NCI-H748 treated with DMSO at 0.1 percent for 48 hours (cell line): ENCODE data around the gene ZNF669.

Source experiments
- DNase-seq: peaks from one replicate; lab custom pipeline; 2025; lab: John Stamatoyannopoulos, UW

The ZNF669 gene

GRCh38 chr1:247111259-247111699, 7.1 kb upstream of the ZNF669 start:
- DNase-seq: no peak

DNA sequence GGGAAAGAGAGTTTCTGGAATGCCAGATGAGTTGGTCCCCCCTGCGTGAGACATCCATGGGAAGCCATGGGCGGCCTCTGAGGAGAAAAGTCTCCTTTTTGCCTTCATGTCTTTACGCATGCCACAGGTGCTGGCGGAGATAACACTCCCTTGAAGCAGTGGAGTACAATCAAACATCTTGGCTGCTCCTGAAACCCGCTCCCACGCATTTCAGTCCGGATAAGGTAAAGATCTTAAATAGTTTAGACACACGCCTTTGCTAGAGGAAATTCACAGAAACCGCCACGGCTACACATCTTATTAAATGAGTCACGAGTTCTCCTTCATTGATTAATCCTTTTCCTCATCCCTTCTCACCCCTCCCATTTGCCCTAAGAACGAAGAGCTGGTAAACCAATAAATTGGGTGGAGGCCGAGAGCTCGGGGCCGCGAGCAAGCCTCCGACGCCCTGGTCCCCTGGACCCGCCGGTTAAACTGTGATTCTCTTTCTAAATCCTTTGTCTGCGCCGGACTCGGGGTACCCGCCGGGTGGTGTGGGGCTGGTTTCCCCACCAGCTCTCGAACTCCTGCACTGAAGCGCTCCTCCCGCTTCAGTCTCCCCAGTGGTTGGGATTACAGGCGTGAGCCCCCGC, 6.6 kb upstream of the ZNF669 start:
- no peak for DNase-seq

DNA sequence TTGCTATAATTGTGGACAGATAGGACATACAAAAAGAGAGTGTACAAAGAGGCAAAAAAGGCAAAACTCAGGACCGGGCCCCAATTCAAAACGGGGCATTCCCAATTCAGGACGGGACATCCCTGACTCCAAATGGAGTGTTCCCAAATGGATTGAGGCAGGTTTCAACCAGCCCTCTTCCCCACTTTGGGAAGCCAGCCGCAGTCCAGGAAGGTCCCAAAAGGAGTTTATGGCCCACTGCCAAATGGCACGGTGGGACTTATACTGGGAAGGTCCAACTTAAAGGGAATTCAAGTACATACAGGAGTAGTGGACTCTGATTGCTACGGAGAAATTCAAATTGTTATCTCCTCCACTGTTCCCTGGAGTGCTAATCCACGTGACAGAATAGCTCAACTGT, 3.5 kb upstream of the ZNF669 start:
- DNase-seq: no peak

GRCh38 chr1:247105966-247106365, 1.8 kb upstream of the ZNF669 start:
- DNase-seq: no peak

DNA sequence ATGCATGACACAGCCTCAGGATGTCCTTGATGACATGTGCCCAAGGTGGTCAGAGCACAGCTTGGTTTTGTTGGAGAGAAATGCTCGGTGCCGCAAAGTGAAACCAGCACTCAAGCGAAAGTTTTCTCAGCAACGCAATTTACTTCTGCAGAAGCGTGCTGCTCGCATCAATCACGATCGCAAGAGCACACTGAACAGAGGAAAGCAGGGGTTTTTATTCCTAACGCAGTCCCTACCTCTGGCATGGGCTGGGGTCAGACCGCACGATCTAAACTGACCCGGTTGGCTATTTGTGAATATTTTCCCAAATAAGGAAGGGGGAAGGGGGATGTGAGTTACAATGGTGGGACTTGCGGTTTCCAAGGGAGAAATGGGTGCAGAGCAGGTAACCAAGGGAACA, 809 bp upstream of the ZNF669 start:
- DNase-seq: no peak

DNA sequence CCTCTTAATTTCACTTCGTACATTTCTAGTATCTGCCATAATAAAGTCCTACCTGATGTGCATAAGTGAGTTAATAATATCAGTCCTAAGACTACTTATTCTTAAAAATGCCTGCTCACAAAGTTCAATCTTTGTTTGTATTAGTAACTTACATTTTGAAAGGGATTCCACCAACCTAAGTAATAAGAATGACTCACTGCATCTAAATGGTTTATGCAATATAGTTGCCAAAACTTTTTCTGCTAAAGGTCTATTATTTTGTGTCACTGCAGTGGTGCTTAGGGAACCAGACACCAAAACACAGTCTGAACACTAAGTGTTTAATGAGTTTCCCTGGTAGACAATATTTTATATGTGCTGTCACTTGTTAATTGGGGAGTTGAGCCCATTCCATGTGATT, 1.8 kb downstream of the ZNF669 start:
- no peak for DNase-seq

GRCh38 chr1:247100676-247101279, 3.4 kb downstream of the ZNF669 start:
- DNase-seq: no peak

GRCh38 chr1:247096958-247097357, 7.2 kb downstream of the ZNF669 start:
- no peak for DNase-seq

DNA sequence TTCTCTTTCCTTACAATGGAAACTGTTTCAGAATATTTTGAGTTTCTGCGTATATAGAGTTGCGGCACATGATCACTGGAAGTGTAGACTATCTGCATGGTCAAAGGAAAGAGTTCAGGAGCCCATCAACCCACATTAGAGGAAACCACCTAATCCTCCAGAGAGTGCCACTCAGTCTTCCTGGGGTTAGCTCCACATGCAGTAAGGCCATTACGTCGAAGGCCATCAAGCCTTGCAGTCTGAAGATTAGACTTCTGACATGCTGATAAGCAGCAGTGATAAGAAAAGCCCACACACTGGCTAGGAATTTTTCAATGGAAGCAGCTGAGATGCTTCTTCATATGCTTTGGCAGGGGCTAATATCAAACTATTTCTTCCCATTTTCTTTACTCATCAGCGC, 7.6 kb downstream of the ZNF669 start:
- DNase-seq: no peak

- DNase-seq: no peak
Measured at GRCh38 chr1:247096112-247096511, 8.0 kb downstream of the ZNF669 start.

DNA sequence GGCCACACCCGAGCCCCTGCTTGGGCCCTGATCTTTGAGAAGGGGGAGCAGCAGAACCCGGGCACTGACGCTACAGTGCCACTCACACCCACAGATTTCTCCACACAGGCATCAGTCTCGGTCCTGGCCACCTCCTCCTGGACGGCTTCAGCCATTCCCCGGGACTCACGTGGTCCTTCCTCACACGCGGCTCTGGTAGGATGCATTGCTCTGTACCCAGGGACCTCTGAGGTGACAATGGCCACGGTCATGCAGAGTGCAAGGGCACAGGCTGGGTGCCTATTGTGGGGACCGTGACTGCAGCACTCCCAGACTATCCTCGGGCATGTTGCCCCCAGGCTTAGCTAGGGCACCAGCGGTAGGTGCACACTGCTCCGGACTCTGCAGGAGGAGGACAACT, 13.7 kb downstream of the ZNF669 start:
- DNase-seq: no peak

DNA sequence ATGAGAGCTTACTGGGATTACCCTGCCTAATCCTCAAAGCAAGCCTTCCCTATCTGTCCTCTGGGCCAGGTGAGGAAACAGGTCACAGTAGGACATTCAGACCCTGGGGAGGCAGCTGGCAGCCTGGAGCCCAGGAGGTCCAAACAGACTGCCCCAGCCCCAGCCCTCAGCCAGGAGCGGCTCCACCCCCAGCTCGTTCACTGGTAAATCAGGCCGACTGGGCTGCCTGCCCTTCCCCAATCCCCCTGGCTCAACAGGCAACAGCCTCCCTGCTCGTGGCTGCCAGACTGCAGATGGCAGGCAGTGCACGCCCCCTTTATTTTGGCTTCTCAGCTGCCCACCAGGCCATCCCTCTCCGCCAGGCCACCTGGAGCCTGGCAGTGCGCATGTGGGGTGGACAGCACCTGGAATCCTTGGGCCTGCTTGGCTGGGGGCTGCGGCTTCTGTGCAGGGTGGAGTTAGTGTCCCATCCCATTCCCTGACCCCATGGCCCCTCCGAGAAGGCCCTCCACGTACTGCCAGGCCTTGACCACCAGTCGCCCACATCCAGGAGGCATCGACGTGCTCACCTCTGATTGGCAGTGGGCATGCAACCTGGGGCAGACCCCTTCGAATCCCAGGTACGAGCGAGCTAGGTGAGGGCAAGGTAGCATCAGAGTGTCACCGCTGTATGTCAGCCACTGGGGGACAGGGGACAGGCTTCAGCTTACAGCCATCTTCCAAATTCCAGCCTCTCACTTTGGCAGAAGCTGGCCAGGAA, 14.4 kb downstream of the ZNF669 start:
- no peak for DNase-seq

DNA sequence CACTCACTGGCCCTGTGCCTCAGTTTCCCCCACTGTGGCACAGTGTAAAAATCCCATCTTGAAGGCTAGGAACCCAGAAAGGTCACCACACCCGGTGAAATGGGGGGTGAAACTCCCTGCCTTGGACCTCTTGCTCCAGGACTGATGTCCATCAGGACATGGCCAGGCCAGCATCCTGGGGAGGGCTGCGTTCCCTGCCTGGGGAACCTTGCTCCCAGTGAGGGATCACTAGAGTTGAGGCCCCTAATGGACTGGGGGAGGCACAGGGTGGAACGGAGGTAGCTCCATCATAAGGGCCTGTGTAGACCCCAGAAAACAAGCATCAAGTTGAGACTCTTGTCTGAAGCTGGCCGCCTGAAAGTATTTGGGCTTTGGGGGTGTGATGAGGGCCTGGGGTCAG, 15.2 kb downstream of the ZNF669 start:
- no peak for DNase-seq

DNA sequence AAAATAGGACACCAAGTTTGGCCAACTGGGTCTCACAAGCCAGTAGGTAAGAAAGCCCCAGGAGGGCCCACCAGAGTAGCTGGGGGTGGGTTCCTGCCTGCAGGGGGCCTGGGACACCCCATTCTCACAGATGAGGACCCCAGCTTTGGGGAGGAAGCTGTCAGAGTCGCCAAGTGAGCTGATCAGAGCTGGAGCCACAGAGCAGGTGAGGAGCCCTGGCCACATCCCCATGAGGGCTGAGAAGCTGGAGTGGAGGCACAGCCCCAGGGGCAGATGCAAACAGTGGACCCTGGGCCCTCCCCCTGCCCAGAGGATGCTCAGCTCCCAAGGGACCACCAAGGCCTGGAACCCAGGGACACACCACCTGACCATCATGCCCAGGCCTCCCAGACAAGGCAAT, 16.9 kb downstream of the ZNF669 start:
- no peak for DNase-seq

DNA sequence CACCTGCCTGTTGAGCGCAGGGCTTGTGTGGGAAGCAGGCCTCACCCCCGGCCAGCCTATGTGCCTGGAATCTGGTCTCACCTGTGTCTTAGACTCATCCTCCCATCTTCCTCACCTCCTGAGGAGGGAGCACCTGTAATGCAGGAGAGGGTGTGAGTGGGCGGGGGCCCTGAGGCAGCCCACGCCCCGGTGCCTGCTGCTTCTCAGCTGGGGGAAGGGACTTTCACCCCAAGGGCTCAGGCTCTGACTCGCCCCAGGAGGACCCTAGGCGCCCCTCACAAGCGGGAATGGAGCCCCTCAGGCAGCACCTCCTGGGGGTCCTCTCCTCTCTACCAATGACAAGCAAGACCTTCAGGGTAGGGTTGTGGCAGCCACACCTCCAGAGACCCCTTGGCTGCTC, 18.8 kb downstream of the ZNF669 start:
- DNase-seq: no peak

DNA sequence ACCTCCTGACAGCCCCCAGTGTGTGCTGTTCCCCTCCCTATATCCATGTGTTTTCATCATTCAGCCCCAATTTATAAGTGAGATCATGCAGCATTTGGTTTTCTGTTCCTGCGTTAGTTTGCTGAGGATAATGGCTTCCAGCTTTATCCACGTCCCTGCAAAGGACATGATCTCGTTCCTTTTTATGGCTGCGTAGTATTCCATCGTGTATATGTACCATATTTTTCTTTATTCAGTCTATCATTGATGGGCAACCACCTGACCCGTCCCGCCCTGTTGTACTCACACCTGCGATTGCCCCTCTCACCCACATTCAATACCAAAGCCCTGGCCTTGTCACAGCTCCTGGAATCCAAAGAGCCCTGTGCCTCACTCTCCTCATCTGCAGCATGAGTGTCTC, 19.4 kb downstream of the ZNF669 start:
- DNase-seq: no peak

DNA sequence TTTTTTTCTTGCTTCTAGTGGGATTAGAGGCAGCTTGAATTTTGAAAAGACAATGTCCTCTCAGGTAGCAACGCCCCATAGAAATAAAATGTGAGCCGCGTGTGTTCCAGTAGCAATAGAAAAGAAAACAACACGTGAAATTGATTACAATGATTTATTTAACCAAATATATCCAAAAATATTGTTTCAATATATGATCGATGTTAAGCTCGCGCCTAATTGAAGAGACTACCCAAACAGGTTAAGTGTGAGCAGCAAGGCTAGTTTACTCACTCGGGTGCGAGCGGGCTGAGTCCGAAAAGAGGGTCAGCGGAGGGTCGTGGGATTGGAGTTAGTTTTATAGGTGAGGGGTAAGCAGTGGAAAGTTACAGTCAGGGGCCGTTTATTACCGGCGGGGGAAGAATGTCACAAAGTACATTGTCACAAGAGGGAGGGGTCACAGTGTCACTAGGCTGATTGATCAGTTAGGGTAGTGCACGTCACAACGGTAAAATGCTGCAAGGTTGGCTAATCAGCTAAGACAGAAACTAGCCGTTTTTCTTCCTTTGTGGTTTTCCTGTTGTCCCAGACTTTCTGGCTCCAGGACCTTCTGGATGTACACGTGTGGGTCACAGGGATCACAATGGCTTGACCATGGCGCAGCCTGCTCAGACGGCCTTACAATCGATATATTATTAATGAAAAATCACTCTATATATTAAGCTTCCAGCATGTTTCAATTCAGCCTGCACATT, 24.8 kb downstream of the ZNF669 start:
- no peak for DNase-seq

DNA sequence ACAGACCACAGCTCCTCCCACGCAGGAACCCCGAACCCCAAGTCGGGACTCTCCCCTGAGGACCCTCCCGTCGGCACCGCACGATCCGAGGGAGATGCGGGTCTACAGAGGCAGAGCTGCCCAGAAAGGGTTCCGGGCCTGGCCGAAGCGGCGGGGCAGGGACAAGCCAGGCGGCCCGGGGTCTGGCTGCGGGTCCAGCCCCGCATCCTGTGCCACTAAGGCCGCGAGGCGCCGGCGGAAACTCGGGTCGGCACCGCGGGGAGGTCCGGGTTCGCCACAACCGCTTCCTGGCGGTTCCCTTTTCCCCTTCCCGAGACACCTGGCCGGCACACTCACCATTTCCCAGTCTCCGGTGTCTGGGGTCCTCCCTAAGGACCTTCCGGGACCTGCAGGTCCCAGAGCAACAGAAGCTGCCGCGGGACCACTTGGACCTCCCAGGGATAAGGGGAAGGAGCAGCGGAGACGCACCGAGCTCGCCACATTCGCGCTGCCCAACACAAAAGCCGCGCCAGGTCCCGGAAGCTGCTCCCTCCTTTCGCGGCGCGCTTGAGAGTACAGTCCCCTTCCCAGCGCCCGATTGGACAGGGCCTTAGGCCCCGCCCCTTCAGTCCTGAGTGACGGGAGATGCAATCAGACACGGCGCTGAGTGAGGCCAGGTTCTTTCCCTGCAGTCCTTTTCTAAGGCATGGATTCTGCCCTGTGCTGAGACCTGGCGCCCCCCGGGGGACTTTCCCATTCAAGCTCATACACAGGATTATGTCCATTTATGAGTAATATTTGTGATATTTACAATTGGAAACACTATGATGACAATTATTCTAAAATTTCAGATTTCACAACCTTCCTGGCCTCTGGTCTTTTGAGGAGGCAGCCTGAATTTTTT, 25.7 kb downstream of the ZNF669 start, which contains the start of gene ZNF670:
Gene ZNF670, minus strand, starts transcription at position 554 of the 883 bp plus-strand sequence. Its CDS starts 215 bp downstream, at position 339.
- DNase-seq: peak; percentile 91

DNA sequence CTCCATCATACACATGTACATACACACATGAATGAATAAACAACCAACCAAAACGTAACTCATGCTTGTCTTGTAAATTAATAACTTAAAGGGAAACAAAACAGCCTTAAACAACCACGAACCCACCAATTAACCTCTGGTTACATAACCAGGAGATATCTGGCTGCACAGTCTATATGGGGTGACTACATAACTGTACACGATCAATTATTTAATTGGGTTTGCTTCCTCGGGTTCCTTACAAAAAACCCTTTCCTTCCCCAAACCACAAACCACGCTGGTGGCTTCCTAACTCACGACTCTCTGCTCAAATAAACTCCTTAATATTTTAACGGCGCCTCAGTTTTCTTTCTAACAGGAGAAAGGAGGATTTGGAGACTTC, 26.3 kb downstream of the ZNF669 start:
- peak; percentile 9 for DNase-seq

GRCh38 chr1:247077213-247077612, 26.9 kb downstream of the ZNF669 start:
- no peak for DNase-seq

DNA sequence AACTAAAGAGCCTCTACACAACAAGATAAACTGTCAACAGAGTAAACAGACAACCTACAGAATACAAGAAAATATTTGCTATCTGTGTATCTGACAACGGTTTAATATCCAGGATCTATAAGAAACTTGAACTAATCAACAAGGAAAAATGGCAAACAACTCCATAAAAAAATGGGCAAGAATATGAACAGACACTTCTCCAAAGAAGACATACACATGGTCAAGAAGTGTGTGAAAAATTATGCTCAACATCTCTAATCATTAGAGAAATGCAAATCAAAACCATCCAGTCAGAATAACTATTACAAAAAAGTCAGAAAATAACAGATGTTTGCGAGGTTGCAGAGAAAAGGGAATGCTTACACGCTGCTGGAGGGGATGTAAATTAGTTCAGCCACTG, 33.5 kb downstream of the ZNF669 start:
- DNase-seq: no peak

DNA sequence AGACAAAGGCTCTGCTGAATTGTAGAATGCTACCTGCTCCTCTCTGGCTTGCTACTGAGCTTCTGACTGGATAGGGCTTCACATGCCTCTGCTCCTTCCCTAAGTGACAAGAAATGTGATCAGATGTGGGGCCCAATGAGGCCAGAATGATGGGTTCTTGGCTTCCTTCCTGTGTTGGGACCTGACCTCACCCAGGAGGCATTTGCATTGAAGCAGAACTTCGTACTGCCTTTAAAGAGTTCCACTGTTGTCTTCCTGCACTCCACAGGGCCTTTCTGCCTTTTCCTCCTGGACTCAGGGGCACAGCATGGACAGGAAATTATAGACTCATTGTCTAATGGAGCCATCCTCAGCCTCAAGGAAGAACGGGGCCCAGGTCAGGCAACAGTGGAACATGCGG, 39.9 kb downstream of the ZNF669 start:
- DNase-seq: no peak
